ENCODE results near the gene FBXL16. TPM values are rescaled to one million over a fixed set of nuclear protein-coding genes. Genes with fewer than 3 reads are reported as not detected.

Gene FBXL16
- polyA plus RNA-seq, 2 of the 4 experiments (the other 2 are of a cell fraction) = 0.53 to 1.2 TPM

DNA sequence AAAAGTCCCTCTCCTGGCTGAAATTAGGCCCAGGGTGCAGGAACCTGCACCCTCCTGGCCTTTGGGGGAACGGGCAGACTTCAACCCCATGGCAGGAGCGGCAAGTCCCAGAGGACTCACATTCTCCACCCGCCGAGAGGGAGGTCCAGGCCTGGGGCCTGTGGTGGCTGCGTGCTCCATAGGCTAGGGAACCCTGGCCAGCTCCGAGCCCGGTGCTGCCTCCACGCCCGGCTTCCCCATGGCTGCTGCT lies 20.5 kb upstream of the FBXL16 start:
- WGBS (ENCODE audit: missing lambda C conversion rate) = 84% methylated on average over 9 of the region's 9 CpGs
- peak in 1 of 2 experiments; percentile 1; a peak in 2 of 6 replicates for ATAC-seq

DNA sequence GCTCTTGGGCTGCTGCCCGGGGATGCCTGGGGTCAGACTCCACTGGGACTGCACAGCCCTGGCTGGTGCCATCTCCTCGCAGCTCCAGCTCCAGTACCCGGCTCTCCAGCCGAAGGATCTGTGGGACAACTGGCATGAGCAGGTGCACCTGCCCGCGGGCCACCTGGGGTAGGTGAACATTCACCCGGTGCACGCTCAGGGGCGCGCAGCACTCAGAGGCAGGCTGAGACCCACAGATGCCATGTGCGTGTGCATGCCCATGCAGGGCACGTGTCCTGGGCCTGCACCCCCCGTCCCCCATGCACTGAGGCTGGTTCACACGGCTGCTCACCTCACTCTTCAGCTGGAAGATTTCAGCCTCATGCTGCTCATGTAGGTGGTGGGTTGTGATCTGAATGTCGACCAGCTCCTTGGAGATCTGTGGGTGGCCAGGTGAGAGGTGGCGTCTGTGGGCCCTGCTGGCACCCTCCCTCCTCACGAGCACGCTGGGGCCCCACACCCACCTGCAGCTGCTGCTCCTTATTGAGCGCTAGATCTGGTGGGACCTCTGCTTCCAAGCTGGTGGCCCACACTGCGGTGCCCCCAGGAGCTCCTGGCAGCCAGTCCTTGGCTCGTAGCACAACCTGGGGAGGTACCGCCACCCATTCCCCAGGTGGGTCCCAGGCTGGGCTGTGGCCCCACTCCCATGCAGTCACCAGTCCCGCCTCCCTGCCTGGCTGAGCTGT lies 20.0 kb upstream of the FBXL16 start:
- no peak for DNase-seq (ENCODE audit: low read depth in 1 of 2, low spot score in 1 of 2)
- no peak for ATAC-seq
- Histone ChIP-seq H3K4me2 (no peak overlapping the region), H3K4me3 (no peak overlapping the region), H3K9me3 (no peaks in the 10 kb centered on the region), H3K27ac (no peak overlapping the region), H3K4me1 (peaks cover 21% of the 10 kb centered on the region)
- ChIA-PET POLR2A (interaction anchor here (1.2 to 4.2 kb wide), 2 partner anchors 10 to 14 kb away, joined by 5 to 23 read pairs; partner anchors contain the start of gene METRN), CTCF (interaction anchor here (0.7 to 28.0 kb wide), 6 partner anchors 7 to 60 kb away, joined by 3 to 656 read pairs (median 10); partner anchors contain the start of genes ANTKMT, CCDC78, CIAO3 and FBXL16)
- TF ChIP-seq JUN (IDR thresholded peaks at IDR 0.05) = no peak
- TF ChIP-seq HDAC2 (IDR thresholded peaks at IDR 0.05) = no peak
- no peak for TF ChIP-seq KDM1A (IDR thresholded peaks at IDR 0.05; ENCODE audit: low read depth)
- TF ChIP-seq, protein P1, sequence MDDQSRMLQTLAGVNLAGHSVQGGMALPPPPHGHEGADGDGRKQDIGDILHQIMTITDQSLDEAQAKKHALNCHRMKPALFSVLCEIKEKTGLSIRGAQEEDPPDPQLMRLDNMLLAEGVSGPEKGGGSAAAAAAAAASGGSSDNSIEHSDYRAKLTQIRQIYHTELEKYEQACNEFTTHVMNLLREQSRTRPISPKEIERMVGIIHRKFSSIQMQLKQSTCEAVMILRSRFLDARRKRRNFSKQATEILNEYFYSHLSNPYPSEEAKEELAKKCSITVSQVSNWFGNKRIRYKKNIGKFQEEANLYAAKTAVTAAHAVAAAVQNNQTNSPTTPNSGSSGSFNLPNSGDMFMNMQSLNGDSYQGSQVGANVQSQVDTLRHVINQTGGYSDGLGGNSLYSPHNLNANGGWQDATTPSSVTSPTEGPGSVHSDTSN (IDR thresholded peaks at IDR 0.05) = 0 out of 2 replicates have a peak, but pooled peaks have one; percentile 12
- TF ChIP-seq POLR2A (IDR thresholded peaks at IDR 0.05; ENCODE audit: low read length) = peak; percentile 4; the same call in 1 of the 2 replicates
- 86% methylated on average over 13 of the region's 23 CpGs for WGBS (ENCODE audit: missing lambda C conversion rate)
- FAIRE-seq = no peak

More for the DNA sequence above, 20.5 kb upstream of the FBXL16 start:
- Histone ChIP-seq H3K9me3 (no peaks in the 10 kb centered on the region), H3K27ac (peak overlapping the region in 1 of 2 experiments; percentile 91; a peak in 4 of 6 replicates), H3K4me1 (peaks cover 21% of the 10 kb centered on the region), H3K4me2 (peak overlapping the region; percentile 100), H3K4me3 (peak overlapping the region; percentile 60; the same call in 1 of the 3 replicates)
- TF ChIP-seq, protein P2, sequence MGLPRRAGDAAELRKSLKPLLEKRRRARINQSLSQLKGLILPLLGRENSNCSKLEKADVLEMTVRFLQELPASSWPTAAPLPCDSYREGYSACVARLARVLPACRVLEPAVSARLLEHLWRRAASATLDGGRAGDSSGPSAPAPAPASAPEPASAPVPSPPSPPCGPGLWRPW (IDR thresholded peaks at IDR 0.05) = no peak
- TF ChIP-seq POLR2A (IDR thresholded peaks at IDR 0.05; ENCODE audit: low read length) = 0 out of 2 replicates have a peak, but pooled peaks have one; percentile 4
- no peak for TF ChIP-seq FOXS1 (CRISPR knock-in tag; IDR thresholded peaks at IDR 0.05)
- TF ChIP-seq HOXA7 (CRISPR knock-in tag; IDR thresholded peaks at IDR 0.05) = no peak
- no peak for TF ChIP-seq ZC3H11A (IDR thresholded peaks at IDR 0.05)
- TF ChIP-seq MYC (IDR thresholded peaks at IDR 0.05; ENCODE audit: borderline replicate concordance, low read length) = no peak
- ChIA-PET POLR2A (interaction anchor here (1.2 to 4.2 kb wide), 2 partner anchors 11 to 14 kb away, joined by 5 to 23 read pairs; partner anchors contain the start of gene METRN), CTCF (interaction anchor here (0.7 to 28.0 kb wide), 5 partner anchors 6 to 60 kb away, joined by 3 to 656 read pairs (median 17); partner anchors contain the start of genes ANTKMT, CCDC78, CIAO3 and FBXL16)
- DNase-seq (ENCODE audit: low read depth in 1 of 2, low spot score in 1 of 2) (no peak), FAIRE-seq (no peak)

DNA sequence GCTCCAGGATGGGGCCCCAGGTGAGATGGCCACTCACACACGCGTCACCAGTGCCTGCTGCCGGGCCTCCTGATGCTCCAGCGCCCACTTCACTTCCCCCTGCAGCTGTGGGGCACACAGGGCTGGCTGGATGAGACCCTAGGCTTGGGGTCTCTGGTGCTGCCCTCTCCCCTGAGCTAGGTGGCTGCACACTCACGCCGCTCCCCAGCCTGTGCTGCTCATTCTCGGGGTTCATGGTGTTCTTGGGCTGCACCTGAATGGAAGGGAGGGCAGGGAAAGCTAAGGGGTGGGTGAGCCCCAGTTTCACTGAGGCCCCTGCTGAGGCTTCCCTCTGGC lies 19.4 kb upstream of the FBXL16 start:
- POLR2A ChIA-PET = interaction anchor here (1.2 to 4.2 kb wide), 2 partner anchors 9 to 13 kb away, joined by 5 to 23 read pairs; partner anchors contain the start of gene METRN
- CTCF ChIA-PET = interaction anchor here (0.7 to 28.0 kb wide), 5 partner anchors 8 to 61 kb away, joined by 3 to 656 read pairs (median 17); partner anchors contain the start of genes ANTKMT, CCDC78, CIAO3 and FBXL16
- TF ChIP-seq, protein P1 (IDR thresholded peaks at IDR 0.05) = peak; percentile 31; the same call in 1 of the 2 replicates
- TF ChIP-seq, protein P3, sequence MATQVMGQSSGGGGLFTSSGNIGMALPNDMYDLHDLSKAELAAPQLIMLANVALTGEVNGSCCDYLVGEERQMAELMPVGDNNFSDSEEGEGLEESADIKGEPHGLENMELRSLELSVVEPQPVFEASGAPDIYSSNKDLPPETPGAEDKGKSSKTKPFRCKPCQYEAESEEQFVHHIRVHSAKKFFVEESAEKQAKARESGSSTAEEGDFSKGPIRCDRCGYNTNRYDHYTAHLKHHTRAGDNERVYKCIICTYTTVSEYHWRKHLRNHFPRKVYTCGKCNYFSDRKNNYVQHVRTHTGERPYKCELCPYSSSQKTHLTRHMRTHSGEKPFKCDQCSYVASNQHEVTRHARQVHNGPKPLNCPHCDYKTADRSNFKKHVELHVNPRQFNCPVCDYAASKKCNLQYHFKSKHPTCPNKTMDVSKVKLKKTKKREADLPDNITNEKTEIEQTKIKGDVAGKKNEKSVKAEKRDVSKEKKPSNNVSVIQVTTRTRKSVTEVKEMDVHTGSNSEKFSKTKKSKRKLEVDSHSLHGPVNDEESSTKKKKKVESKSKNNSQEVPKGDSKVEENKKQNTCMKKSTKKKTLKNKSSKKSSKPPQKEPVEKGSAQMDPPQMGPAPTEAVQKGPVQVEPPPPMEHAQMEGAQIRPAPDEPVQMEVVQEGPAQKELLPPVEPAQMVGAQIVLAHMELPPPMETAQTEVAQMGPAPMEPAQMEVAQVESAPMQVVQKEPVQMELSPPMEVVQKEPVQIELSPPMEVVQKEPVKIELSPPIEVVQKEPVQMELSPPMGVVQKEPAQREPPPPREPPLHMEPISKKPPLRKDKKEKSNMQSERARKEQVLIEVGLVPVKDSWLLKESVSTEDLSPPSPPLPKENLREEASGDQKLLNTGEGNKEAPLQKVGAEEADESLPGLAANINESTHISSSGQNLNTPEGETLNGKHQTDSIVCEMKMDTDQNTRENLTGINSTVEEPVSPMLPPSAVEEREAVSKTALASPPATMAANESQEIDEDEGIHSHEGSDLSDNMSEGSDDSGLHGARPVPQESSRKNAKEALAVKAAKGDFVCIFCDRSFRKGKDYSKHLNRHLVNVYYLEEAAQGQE (IDR thresholded peaks at IDR 0.05) = no peak
- H3K9me3 ChIP-seq = no peaks in the 10 kb centered on the region
- 100% methylated on average over 2 of the region's 7 CpGs for WGBS (ENCODE audit: missing lambda C conversion rate)
- H3K27ac ChIP-seq = no peak overlapping the region
- FAIRE-seq (no peak), DNase-seq (ENCODE audit: low read depth in 1 of 2, low spot score in 1 of 2) (no peak), ATAC-seq (no peak)
- peaks cover 23% of the 10 kb centered on the region for H3K4me1 ChIP-seq
- H3K4me2 ChIP-seq = no peak overlapping the region
- no peak overlapping the region for H3K4me3 ChIP-seq

Measured in A549 (cell line).